Coronary artery (tissue), 2 donors: ENCODE data around the gene ARAP2.

Experiments used
- DNase-seq: peaks from one replicate; pipeline ENCODE4 v3.0.0-alpha.2; 2017; ENCODE audit warnings: low spot score
- H3K27ac ChIP-seq, 2 donors: fragments of 200-600 bp; sonication (generic); one replicate each; pipeline ENCODE4 v1.5.1; 2016 to 2019
- H3K4me3 ChIP-seq: fragments of 200-600 bp; sonication (generic); 2 replicates; pipeline ENCODE4 v1.5.1; 2016; ENCODE audit warnings: mild to moderate bottlenecking, moderate library complexity
- TF ChIP-seq, protein P1 (sequence below): fragments of 200-600 bp; sonication (generic); IDR thresholded peaks from one replicate; pipeline ENCODE4 v1.5.1; 2019; ENCODE audit warnings: antibody characterized with exemption

ARAP2 gene

DNA sequence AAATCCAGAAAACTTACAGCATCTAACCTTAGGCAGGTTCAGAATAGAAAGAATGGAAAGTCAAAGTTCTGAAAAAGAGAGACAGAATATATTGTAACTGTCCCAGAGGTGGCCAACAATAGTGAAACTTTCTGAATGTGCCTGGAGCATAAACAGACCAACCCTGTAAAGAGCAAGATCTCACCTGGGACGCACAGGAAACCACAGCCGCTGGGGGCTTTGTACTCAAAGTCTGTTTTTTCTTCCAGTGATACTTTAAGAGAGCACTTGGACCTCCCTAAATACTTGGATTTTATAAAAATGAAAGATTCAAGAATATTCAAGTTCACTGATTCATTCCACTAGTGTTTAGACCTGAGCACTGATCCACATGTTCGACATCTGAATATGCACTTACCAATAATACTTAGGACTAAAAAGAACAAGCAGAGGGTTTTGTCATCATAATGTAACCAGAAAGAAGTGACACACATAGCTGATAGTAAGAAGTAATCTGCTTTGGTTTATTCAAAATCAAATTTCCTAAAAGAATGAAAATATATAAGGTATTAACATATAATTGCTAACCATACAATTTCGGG is 35.3 kb downstream of the ARAP2 start:
- DNase-seq, result no peak
- H3K27ac ChIP-seq, result no peak overlapping the region
- no peak overlapping the region for H3K4me3 ChIP-seq
- TF ChIP-seq, protein P1, sequence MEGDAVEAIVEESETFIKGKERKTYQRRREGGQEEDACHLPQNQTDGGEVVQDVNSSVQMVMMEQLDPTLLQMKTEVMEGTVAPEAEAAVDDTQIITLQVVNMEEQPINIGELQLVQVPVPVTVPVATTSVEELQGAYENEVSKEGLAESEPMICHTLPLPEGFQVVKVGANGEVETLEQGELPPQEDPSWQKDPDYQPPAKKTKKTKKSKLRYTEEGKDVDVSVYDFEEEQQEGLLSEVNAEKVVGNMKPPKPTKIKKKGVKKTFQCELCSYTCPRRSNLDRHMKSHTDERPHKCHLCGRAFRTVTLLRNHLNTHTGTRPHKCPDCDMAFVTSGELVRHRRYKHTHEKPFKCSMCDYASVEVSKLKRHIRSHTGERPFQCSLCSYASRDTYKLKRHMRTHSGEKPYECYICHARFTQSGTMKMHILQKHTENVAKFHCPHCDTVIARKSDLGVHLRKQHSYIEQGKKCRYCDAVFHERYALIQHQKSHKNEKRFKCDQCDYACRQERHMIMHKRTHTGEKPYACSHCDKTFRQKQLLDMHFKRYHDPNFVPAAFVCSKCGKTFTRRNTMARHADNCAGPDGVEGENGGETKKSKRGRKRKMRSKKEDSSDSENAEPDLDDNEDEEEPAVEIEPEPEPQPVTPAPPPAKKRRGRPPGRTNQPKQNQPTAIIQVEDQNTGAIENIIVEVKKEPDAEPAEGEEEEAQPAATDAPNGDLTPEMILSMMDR, result no peak

DNA sequence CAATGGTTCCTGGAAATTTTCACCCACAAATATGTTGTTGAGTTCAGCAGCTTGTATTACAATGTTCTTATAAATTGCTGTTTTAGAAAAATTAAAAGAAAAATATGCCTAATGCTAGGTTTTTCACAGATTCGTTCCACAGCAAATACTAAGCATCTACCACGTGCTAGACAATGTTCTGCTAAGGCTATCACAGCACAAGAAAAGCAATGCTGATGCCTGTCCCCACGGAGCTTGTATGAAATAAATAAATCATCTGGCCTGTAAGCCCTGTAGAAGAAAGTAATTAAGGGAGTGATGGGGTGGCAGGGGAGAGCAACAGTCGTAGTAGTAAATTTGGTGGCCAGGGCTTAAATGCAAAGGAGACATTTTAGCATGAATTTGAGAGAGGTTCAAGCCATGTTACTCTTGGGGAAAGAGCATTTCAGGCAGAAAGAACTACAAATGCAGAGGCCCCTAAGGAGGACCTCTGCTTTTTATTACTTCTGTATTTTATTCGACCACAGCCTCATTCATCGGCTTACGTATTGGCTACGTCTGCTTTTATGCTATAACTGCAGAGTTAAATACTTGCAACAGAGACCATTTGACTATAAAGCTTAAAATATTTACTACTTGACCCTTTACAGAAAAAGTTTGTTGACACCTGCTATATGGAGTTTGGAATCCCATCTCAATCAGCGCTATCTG is 36.3 kb downstream of the ARAP2 start:
- DNase-seq, result no peak
- Histone ChIP-seq H3K27ac (no peak overlapping the region), H3K4me3 (no peak overlapping the region)
- TF ChIP-seq, protein P1, result no peak

DNA sequence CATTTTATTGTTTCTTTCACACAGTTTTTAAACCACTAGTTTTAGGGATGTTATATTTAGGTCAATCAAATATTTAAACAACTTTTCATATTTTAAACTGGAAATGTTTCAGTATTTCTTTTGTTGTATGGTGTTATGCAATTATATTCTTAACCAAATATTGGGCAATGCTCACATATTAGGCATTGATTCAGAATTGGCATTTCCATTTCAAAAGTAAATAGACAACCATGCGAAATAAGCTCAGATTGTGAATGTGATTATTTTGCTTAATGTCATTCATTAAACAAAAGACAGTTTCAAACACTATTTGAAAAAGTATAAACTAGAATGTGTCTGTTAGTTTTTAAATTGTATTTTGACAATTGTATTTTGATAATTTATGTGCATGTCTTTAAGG is 36.9 kb downstream of the ARAP2 start:
- no peak overlapping the region for H3K27ac ChIP-seq
- TF ChIP-seq, protein P1, result no peak
- no peak for DNase-seq
- H3K4me3 ChIP-seq, result no peak overlapping the region

DNA sequence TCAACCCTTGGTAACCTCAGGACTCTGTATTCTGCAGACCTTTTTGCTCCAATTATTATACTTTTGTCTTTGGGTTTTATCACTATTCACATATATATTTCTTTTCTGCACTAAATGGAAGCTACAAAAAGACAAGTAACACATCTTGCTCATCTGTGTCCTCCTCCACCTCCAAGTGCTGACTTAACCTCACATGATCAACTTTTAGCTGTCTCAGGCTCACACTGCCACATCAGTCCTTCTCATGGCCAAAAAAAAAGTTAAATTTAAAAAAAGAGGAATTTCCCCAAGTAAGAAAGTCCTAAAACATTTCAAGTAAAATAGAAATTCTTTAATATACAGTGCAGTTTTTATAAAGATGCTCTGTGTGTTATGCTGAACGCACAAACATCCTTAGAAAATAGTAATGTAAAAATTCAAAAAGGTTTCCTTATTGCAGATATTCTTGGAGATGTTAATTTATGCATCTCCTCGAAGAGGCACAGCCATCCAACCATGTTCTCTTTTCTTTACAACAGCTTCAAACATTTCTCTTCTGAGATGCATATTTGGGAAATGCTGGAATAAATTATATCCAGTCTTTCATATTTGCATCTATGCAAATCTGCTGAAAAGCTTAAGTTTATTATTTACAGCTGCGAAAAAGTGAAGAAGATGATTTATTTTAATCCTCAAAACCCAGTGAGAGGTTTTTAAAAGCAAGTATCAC is 37.6 kb downstream of the ARAP2 start:
- TF ChIP-seq, protein P1, result no peak
- no peak for DNase-seq
- H3K27ac ChIP-seq, result no peak overlapping the region

DNA sequence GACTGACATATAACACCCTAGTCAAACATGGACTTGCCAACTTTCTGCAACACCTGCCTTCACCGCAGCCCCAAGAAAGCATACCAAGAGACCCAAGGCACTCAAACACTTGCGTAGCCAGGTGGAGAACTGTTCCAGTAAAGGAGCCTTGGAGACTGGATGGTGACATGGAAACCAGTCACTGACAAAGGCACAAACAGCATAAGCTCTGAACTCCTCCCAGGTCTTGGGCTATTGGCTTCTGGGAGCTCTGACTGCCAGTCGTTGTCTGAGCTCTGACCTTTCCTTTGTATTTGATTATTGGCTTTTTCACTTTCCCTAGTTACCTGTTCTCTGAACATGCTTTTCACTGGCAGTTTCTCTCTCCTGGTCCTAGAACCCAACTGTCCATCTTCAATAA is 38.3 kb downstream of the ARAP2 start:
- no peak overlapping the region for H3K27ac ChIP-seq
- DNase-seq, result no peak

More for the DNA sequence above, 37.6 kb downstream of the ARAP2 start:
- no peak overlapping the region for H3K4me3 ChIP-seq

DNA sequence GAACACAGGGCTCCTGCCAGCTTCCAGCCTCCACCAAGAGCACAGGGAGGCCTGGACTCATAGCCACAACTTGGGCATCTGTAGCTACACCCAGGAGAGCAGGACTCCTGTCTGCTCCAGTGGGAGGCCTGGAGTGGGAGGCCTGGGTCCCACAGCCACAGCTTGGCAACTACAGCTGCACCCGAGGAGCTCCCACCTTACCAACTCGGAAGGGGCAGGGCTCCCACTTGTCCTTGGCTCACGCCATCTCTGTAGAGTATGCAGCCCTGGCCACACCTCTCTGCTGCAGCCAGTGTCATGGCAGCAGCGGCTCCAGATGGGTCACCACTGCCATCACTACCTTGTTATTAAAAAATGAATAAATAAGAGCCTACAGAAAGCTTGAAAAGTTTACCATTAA is 45.5 kb downstream of the ARAP2 start:
- H3K27ac ChIP-seq, result no peak overlapping the region
- H3K4me3 ChIP-seq, result no peak overlapping the region
- TF ChIP-seq, protein P1, result no peak
- no peak for DNase-seq

More for the DNA sequence above, 38.3 kb downstream of the ARAP2 start:
- TF ChIP-seq, protein P1, result no peak
- no peak overlapping the region for H3K4me3 ChIP-seq
